K562 (cell line): ENCODE data around the gene IL26. TPM values are rescaled to one million over a fixed set of nuclear protein-coding genes. Genes with fewer than 3 reads are reported as not detected.

Source experiments
- FOXK2 ChIP-seq, 2 experiments: fragments of 450-650 bp; IDR thresholded peaks in 1 of 2; conservative IDR thresholded peaks in 1 of 2; 2 replicates each; pipeline ENCODE4 v1.6.1; 2016; ENCODE audit warnings: low read depth in 2 of 2, mild to moderate bottlenecking in 1 of 2
- MGA ChIP-seq: fragments of 450-650 bp; IDR thresholded peaks from 2 replicates; pipeline ENCODE4 v1.6.1; 2016; ENCODE audit warnings: mild to moderate bottlenecking, moderate library complexity
- ZNF609 ChIP-seq: sonication (generic); formaldehyde crosslinking; IDR thresholded peaks from 2 replicates; pipeline ENCODE4 v1.8.1; 2023; ENCODE audit warnings: missing genetic modification reagents, mild to moderate bottlenecking, borderline replicate concordance
- polyA plus RNA-seq, 8 experiments: library from polyadenylated mRNA; depleted of rRNA in 4 of 8; stranded (reverse) in 5 of 8; unstranded in 3 of 8; fragments of >200 nt; fragmentation: Nextera tagmentation in 2 of 8; fragmentation: Illumina TruSeq in 1 of 8; extraction: Ambion mirVana in 2 of 8; extraction: Trizol in 1 of 8; gene quantifications; 2 replicates each; pipeline versions ENCODE4 v1.2.1 to v1.2.3, GENCODE V29; 2011 to 2014; ENCODE audit warnings: inconsistent platforms in 1 of 8, missing spikeins in 1 of 8
- total RNA-seq, 7 experiments: library from RNA; depleted of rRNA in 6 of 7; stranded (reverse); fragments of >200 nt in 6 of 7; fragmentation: Illumina TruSeq in 2 of 7; extraction: Trizol in 2 of 7; gene quantifications; 2 replicates each; pipeline versions ENCODE4 v1.2.1 to v1.2.3, GENCODE V29; 2011 to 2021; ENCODE audit warnings: low replicate concordance in 1 of 7

Gene IL26
- total and polyA plus RNA-seq, 9 of the 15 experiments (the other 6 are each of a cell fraction or from before 2014, with no cell fraction given): not detected

GRCh38 chr12:68236421-68237059 is 10.9 kb upstream of the IL26 start (continued):
- TF ChIP-seq ZNF609 (CRISPR knock-in tag) (no peak), MGA (0 out of 2 replicates have a peak, but pooled peaks have one; percentile 17), FOXK2 (conservative IDR thresholded peaks at IDR 0.05 in 1 of 2, IDR thresholded peaks at IDR 0.05 in 1 of 2; ENCODE audit: low read depth in 2 of 2) (peak; percentile 37 to 42; a peak in 2 of 4 replicates)
- TF ChIP-seq, all 486 proteins: peak for 26
